Gastrocnemius medialis (tissue), 4 donors: ENCODE data around the gene MRPS22. TPM values are rescaled to one million over a fixed set of nuclear protein-coding genes. Genes with fewer than 3 reads are reported as not detected.
A peak's percentile ranks its signal among the peaks of the same experiment; 100 is the strongest.
"Not testable (repeated sequence)": the region's sequence is repeated elsewhere in the genome, so short reads cannot be mapped to it uniquely, and the experiment has no call there.

Source experiments
- ATAC-seq, 2 donors: fragments of 150-250 bp; one replicate each; pipeline ENCODE4 v1.9.1; 2016
- DNase-seq, 2 donors: peaks; one replicate each; pipeline ENCODE4 v3.0.0-alpha.2; 2019
- H3K27ac ChIP-seq, 4 donors: fragments of 200-600 bp; sonication (generic); 1 replicate in 1 of 4; 2 replicates in 3 of 4; pipeline ENCODE4 v1.5.1; 2016 to 2018; ENCODE audit warnings: mild to moderate bottlenecking in 2 of 4, moderate library complexity in 1 of 4
- H3K27me3 ChIP-seq, 3 donors: fragments of 200-600 bp; sonication (generic) in 2 of 3; 1 replicate in 1 of 3; 2 replicates in 2 of 3; pipeline versions ENCODE4 v1.5.1 to v1.6.0; 2016 to 2019; ENCODE audit warnings: mild to moderate bottlenecking in 1 of 3, moderate library complexity in 1 of 3
- H3K36me3 ChIP-seq, 2 donors: fragments of 200-600 bp; sonication (generic) in 1 of 2; one replicate each; pipeline ENCODE4 v1.5.1; 2017 to 2018
- H3K4me1 ChIP-seq, 2 donors: fragments of 200-600 bp; sonication (generic) in 1 of 2; one replicate each; pipeline ENCODE4 v1.5.1; 2016 to 2017; ENCODE audit warnings: mild to moderate bottlenecking in 2 of 2
- H3K4me3 ChIP-seq, 4 donors: fragments of 200-600 bp; sonication (generic) in 3 of 4; 1 replicate in 1 of 4; 2 replicates in 3 of 4; pipeline ENCODE4 v1.5.1; 2016 to 2019; ENCODE audit warnings: mild to moderate bottlenecking in 2 of 4
- H3K9me3 ChIP-seq, 3 donors: fragments of 200-600 bp; sonication (generic) in 2 of 3; 1 replicate in 1 of 3; 2 replicates in 2 of 3; pipeline ENCODE4 v1.5.1; 2016 to 2019
- CTCF ChIP-seq, 5 experiments: fragments of 450-650 bp in 3 of 5; fragments of 200-600 bp in 2 of 5; sonication (generic) in 2 of 5; IDR thresholded peaks in 4 of 5; conservative IDR thresholded peaks in 1 of 5; 1 replicate in 4 of 5; 2 replicates in 1 of 5; pipeline ENCODE4 v1.5.1; 2016 to 2019; ENCODE audit warnings: antibody characterized with exemption in 5 of 5, mild to moderate bottlenecking in 3 of 5, moderate library complexity in 3 of 5
- POLR2A ChIP-seq, 2 donors: fragments of 450-650 bp; IDR thresholded peaks; one replicate each; pipeline ENCODE4 v1.6.1; 2017; ENCODE audit warnings: antibody characterized with exemption in 2 of 2, mild to moderate bottlenecking in 2 of 2, moderate library complexity in 2 of 2
- in situ Hi-C, 4 donors: fragments of 200-750 bp; cut with MboI; loops; one replicate each; pipeline versions ENCODE4 v1.15.0 to v1.8.0; 2017; ENCODE audit warnings: low sequenced_read_pairs in 4 of 4
- intact Hi-C: fragments of 100-400 bp; cut with DNase I; formaldehyde crosslinking; loops from one replicate; pipeline ENCODE4 v1.15.1; 2023; ENCODE audit warnings: low total_unique reads
- total RNA-seq, 4 donors: library from RNA; depleted of rRNA; stranded (reverse); fragments of >200 nt; gene quantifications; one replicate each; pipeline versions ENCODE4 v1.1.0 to v1.2.3, GENCODE V29; 2016

The MRPS22 gene
- total RNA-seq, 4 donors from 2014 or later: 96.4 to 140 (median 116) TPM

DNA sequence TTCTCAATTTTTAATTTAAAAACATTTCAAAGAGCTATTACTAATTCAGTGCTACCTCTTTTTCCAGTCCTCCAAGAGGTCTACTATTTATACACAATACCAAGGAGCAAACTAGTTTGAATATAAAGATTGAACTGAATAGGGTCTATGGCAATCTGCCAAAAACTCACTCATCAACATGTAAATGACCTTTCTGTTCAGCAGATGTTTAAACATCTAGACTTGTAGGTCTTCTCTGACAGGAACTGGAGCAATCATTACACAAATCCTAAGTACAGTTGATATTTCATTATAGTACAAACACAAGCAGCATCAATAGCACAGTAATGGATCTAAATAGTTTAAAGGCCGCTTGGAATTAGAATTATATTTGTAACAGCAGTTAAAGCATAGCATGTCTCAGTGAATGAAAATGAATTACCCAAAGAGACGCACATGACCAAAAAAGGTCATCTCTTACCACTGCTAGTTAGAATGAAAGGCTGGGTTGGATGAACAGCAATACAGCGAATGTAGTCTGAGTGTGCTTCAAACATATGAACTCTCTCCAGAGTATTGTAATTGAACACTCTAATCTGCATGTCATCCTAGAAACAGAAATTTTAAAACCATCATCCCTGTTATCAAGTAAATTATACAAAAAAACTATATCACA lies 34.9 kb downstream of the MRPS22 start:
- DNase-seq (no peak), ATAC-seq (no peak)
- Histone ChIP-seq H3K9me3 (no peaks in the 10 kb centered on the region), H3K4me3 (no peak overlapping the region), H3K4me1 (no peaks in the 10 kb centered on the region), H3K36me3 (peaks cover 7 to 86% of the 10 kb centered on the region in 2 donors), H3K27me3 (no peaks in the 10 kb centered on the region), H3K27ac (no peak overlapping the region)
- intact Hi-C loops (no loop called here), in situ Hi-C loops (no loop called here)
- no peak for TF ChIP-seq POLR2A (IDR thresholded peaks at IDR 0.05)
- no peak for TF ChIP-seq CTCF (IDR thresholded peaks at IDR 0.05 in 4 of 5, conservative IDR thresholded peaks at IDR 0.05 in 1 of 5)

DNA sequence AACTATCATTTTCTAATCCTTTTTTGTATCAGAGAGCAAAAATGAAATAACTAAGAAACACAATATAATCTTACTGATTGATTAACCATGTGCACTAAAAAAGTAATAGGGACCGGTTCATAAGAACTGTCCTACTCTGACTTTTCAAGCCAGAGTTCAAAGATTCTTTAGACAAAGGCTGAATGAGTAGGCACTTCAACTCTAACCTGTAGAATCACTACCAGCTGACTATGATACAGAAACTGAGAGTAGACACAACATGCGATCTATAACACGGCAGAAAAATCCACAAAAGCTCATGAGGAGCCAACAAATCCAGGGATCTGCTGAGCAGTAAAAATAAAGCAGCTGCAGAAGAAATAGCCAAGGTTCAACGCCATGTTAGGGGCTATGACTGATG lies 36.8 kb downstream of the MRPS22 start:
- H3K9me3 ChIP-seq: no peaks in the 10 kb centered on the region
- in situ Hi-C loops (no loop called here), intact Hi-C loops (no loop called here)
- TF ChIP-seq CTCF (IDR thresholded peaks at IDR 0.05 in 4 of 5, conservative IDR thresholded peaks at IDR 0.05 in 1 of 5) (no peak), POLR2A (IDR thresholded peaks at IDR 0.05) (no peak)
- H3K4me1 ChIP-seq: no peaks in the 10 kb centered on the region
- H3K27me3 ChIP-seq: no peaks in the 10 kb centered on the region
- DNase-seq: no peak
- peaks cover 7 to 68% of the 10 kb centered on the region in 2 donors for H3K36me3 ChIP-seq
- H3K4me3 ChIP-seq: no peak overlapping the region
- no peak overlapping the region for H3K27ac ChIP-seq
- no peak for ATAC-seq

- ATAC-seq, in situ Hi-C loops, H3K27me3 ChIP-seq, H3K4me3 ChIP-seq, intact Hi-C loops, H3K27ac ChIP-seq, H3K9me3 ChIP-seq, DNase-seq: not testable (repeated sequence)
- Histone ChIP-seq H3K36me3 (peaks cover 3 to 50% of the 10 kb centered on the region in 2 donors), H3K4me1 (peaks cover 6 to 13% of the 10 kb centered on the region in 2 donors)
Measured at GRCh38 chr3:139382291-139382690, 38.5 kb downstream of the MRPS22 start.

DNA sequence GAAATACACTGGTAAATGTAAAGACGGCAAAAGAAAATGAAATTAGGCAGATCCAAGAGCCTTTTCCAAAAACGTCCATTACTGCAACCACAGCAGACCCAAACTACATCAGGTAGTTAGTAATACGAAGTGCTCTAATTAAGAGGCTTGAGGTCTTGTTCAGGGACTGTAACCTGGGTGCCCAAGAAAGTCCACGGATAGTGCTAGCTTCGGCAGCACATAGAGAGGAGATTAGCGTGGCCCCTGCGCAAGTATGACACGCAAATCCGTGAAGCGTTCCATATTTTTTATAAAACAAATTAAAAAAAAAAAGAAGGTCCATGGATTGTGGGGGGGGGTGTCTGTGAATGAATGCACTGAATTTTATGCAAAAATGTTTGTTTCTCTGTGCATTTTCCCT lies 44.3 kb downstream of the MRPS22 start:
- H3K27ac ChIP-seq: no peak overlapping the region
- in situ Hi-C loops: no loop called here
- peak overlapping the region in 3 of 4 donors; percentile 7 to 97 (median 95) for H3K4me3 ChIP-seq
- H3K4me1 ChIP-seq: peaks cover 36 to 47% of the 10 kb centered on the region in 2 donors
- H3K9me3 ChIP-seq: no peaks in the 10 kb centered on the region
- no peak for ATAC-seq
- no peaks in the 10 kb centered on the region for H3K27me3 ChIP-seq
- no peak for DNase-seq
- TF ChIP-seq CTCF (IDR thresholded peaks at IDR 0.05 in 4 of 5, conservative IDR thresholded peaks at IDR 0.05 in 1 of 5) (no peak), POLR2A (IDR thresholded peaks at IDR 0.05) (no peak)
- peaks cover 0 to 3% of the 10 kb centered on the region in 2 donors for H3K36me3 ChIP-seq
- intact Hi-C loops: loop anchor here (2.0 kb wide), 1 partner anchor 43 kb away; the partner anchor contains the start of gene MRPS22

DNA sequence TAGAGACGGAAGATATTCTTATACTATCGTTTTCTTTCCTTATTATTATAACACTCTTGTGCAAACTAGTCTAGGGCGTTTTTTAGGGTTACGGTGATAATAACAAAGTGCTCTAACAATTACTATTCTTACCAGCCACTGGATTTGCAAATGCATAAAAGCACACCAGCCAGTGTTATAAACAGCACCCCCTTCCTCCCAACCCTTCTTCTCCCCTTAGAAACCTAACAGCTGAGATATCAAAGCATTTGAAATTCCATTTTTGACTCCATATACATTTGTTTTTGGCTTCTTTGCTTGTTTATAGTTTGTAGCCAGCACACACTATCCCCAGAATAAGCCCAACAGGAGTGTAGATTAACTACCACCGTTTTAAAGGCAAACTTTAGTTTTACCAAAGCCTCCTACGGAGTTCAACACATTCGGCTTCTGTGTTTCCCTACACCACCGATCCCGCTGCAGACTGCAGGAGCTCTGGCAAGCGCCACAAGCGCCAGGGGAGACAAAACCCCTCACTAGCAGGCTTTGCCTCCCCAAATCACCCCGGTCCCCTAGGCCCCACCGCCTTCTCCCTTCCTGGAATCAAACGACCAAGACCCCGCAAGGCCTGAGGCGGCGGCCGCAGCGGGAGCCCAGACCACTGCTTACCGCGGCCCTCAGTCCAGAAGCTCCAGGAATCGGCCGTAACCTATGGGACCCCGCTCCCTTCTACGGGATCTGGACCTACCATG lies 45.2 kb downstream of the MRPS22 start:
- TF ChIP-seq POLR2A (IDR thresholded peaks at IDR 0.05) (no peak), CTCF (IDR thresholded peaks at IDR 0.05 in 4 of 5, conservative IDR thresholded peaks at IDR 0.05 in 1 of 5) (no peak)
- Histone ChIP-seq H3K27ac (peak overlapping the region; percentile 89 to 94 (median 91)), H3K4me1 (peaks cover 45 to 51% of the 10 kb centered on the region in 2 donors), H3K9me3 (no peaks in the 10 kb centered on the region), H3K27me3 (no peaks in the 10 kb centered on the region), H3K36me3 (no peaks in the 10 kb centered on the region), H3K4me3 (peak overlapping the region; percentile 89 to 97 (median 92))
- ATAC-seq: peak; percentile 10
- intact Hi-C loops: loop anchor here (2.0 kb wide), 1 partner anchor 44 kb away; the partner anchor contains the start of gene MRPS22
- in situ Hi-C loops: no loop called here
- no peak for DNase-seq
